GM23338 (cell line): ENCODE data around the gene CCDC174. TPM values are rescaled to one million over a fixed set of nuclear protein-coding genes. Genes with fewer than 3 reads are reported as not detected.

Experiments
- ATAC-seq: fragments of 200-7000 bp; cut with Tn5 transposase; 3 replicates; pipeline ENCODE4 v1.9.1; 2020
- DNase-seq: peaks from one replicate; pipeline ENCODE4 v3.0.0-alpha.2; 2015; ENCODE audit warnings: low spot score
- H2AFZ ChIP-seq: fragments of 200-600 bp; sonication (generic); 2 replicates; pipeline ENCODE4 v1.8.0; 2016; ENCODE audit warnings: antibody characterized with exemption, mild to moderate bottlenecking, moderate library complexity
- H3F3A ChIP-seq: fragments of 200-600 bp; sonication (generic); replicated peaks from 2 replicates; pipeline ENCODE4 v1.8.0; 2017; ENCODE audit warnings: antibody characterized with exemption, mixed run types, low read depth
- H3K27ac ChIP-seq: fragments of 200-600 bp; sonication (generic); 2 replicates; pipeline ENCODE4 v1.6.1; 2016; ENCODE audit warnings: low read depth
- H3K27me3 ChIP-seq: fragments of 200-600 bp; sonication (generic); 2 replicates; pipeline ENCODE4 v1.8.0; 2016; ENCODE audit warnings: mild to moderate bottlenecking, mixed run types, moderate library complexity; ENCODE audit not compliant: insufficient read depth
- H3K36me3 ChIP-seq: fragments of 200-600 bp; sonication (generic); 2 replicates; pipeline ENCODE4 v1.8.0; 2016; ENCODE audit warnings: mild to moderate bottlenecking; ENCODE audit not compliant: insufficient read depth
- H3K4me1 ChIP-seq: fragments of 200-600 bp; sonication (generic); 2 replicates; pipeline ENCODE4 v1.8.0; 2016; ENCODE audit warnings: mild to moderate bottlenecking, moderate library complexity; ENCODE audit not compliant: insufficient read depth
- H3K4me2 ChIP-seq: fragments of 200-600 bp; sonication (generic); 2 replicates; pipeline ENCODE4 v1.7.1; 2017; ENCODE audit warnings: mixed run types
- H3K4me3 ChIP-seq: fragments of 200-600 bp; sonication (generic); 2 replicates; pipeline ENCODE4 v1.6.1; 2016; ENCODE audit warnings: mixed run types
- H3K79me2 ChIP-seq: fragments of 200-600 bp; sonication (generic); replicated peaks from 2 replicates; pipeline ENCODE4 v1.8.0; 2017; ENCODE audit warnings: mild to moderate bottlenecking; ENCODE audit not compliant: insufficient read depth
- H3K9me2 ChIP-seq: fragments of 200-600 bp; sonication (generic); 2 replicates; pipeline ENCODE4 v1.8.0; 2017; ENCODE audit not compliant: insufficient read depth
- H4K20me1 ChIP-seq: fragments of 200-600 bp; sonication (generic); replicated peaks from 2 replicates; pipeline ENCODE4 v1.8.0; 2017; ENCODE audit warnings: mild to moderate bottlenecking; ENCODE audit not compliant: insufficient read depth
- H3K27ac Mint-ChIP-seq: 2 replicates; pipeline ENCODE4 v1.8.0; 2020; ENCODE audit warnings: inconsistent platforms, mild to moderate bottlenecking, moderate library complexity, mixed read lengths
- H3K27me3 Mint-ChIP-seq: 3 replicates; pipeline ENCODE4 v1.8.0; 2022; ENCODE audit warnings: low read depth, mild to moderate bottlenecking, moderate library complexity, mixed read lengths, inconsistent platforms; ENCODE audit not compliant: insufficient read depth, poor library complexity
- H3K36me3 Mint-ChIP-seq: 3 replicates; pipeline ENCODE4 v1.8.0; 2021; ENCODE audit warnings: low read depth, mild to moderate bottlenecking, inconsistent platforms, moderate library complexity, mixed read lengths
- H3K4me1 Mint-ChIP-seq: 3 replicates; pipeline ENCODE4 v1.8.0; 2020; ENCODE audit warnings: mild to moderate bottlenecking, inconsistent platforms, mixed read lengths
- H3K4me3 Mint-ChIP-seq: 3 replicates; pipeline ENCODE4 v1.8.0; 2021; ENCODE audit warnings: moderate library complexity, mild to moderate bottlenecking, inconsistent platforms, mixed read lengths
- H3K9me3 Mint-ChIP-seq: 3 replicates; pipeline ENCODE4 v1.8.0; 2020; ENCODE audit warnings: moderate library complexity, mild to moderate bottlenecking, inconsistent platforms, mixed read lengths
- EZH2 ChIP-seq: fragments of 200-600 bp; sonication (generic); IDR thresholded peaks from one replicate; pipeline ENCODE4 v1.8.0; 2017; ENCODE audit warnings: antibody characterized with exemption, mild to moderate bottlenecking, low read depth; ENCODE audit not compliant: unreplicated experiment
- JUNB ChIP-seq: IDR thresholded peaks from one replicate; pipeline ENCODE4 v1.6.1; 2016; ENCODE audit warnings: antibody characterized with exemption; ENCODE audit not compliant: unreplicated experiment
- NANOG ChIP-seq: IDR thresholded peaks from 2 replicates; pipeline ENCODE4 v1.6.1; 2016; ENCODE audit warnings: antibody characterized with exemption, borderline replicate concordance
- POLR2AphosphoS5 ChIP-seq: IDR thresholded peaks from 2 replicates; pipeline ENCODE4 v1.6.1; 2016; ENCODE audit warnings: antibody characterized with exemption, low read depth
- STAT1 ChIP-seq: IDR thresholded peaks from one replicate; pipeline ENCODE4 v1.6.1; 2016; ENCODE audit warnings: antibody characterized with exemption; ENCODE audit not compliant: unreplicated experiment
- ZNF114 ChIP-seq: fragments of 250-450 bp; sonication (Bioruptor Pico); IDR thresholded peaks from 2 replicates; pipeline ENCODE4 v1.5.0; 2020; ENCODE audit warnings: mild to moderate bottlenecking, moderate library complexity
- ZNF331 ChIP-seq: fragments of 250-450 bp; sonication (Bioruptor Pico); IDR thresholded peaks from 2 replicates; pipeline ENCODE4 v1.5.0; 2020; ENCODE audit warnings: low read depth, mild to moderate bottlenecking, moderate library complexity
- polyA plus RNA-seq: library from polyadenylated mRNA; unstranded; fragments of >200 nt; fragmentation: Nextera tagmentation; extraction: Ambion mirVana; gene quantifications from 2 replicates; pipeline ENCODE4 v1.2.1, GENCODE V29; 2016
- total RNA-seq: library from RNA; depleted of rRNA; stranded (reverse); fragments of >200 nt; shearing (Covaris generic); gene quantifications from 2 replicates; pipeline ENCODE4 v1.2.3, GENCODE V29; 2014
- TF ChIP-seq, protein P1 (sequence below): fragments of 250-450 bp; sonication (Bioruptor Pico); IDR thresholded peaks from 2 replicates; pipeline ENCODE4 v1.5.0; 2020; ENCODE audit warnings: mild to moderate bottlenecking, moderate library complexity
- TF ChIP-seq, protein P2 (sequence below): IDR thresholded peaks from one replicate; pipeline ENCODE4 v1.6.1; 2018; ENCODE audit warnings: antibody characterized with exemption; ENCODE audit not compliant: unreplicated experiment

CCDC174 gene
- total and polyA plus RNA-seq, 2 experiments from 2014 or later, result 11.2 to 46.3 TPM

DNA sequence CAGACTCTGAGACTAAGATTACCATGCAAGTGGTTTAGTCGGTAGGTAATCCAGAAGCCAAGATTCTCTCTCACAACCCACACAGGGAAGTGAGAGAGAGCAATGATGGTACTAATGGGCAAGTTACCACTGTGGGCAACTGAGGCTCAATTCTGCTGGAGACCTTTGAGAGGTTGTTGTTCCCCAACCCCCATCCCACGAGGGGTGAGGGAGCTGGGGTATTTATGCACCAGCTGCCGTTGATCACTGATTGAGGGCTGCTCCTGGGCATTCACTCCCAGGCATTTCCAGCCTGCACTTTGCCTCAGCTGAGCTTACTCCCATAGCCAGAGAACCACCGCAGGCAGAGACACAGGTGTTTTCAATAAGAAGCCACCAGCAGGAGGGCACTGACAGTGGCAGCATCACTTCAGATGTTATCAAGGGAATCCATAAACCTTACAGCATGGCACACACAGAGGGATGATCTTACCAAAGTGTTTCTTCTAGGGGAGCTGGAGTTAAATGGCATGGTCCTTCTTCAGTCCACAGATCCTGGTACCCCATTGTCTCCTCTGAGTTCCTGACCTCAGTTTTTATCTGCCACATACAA, 15.0 kb upstream of the CCDC174 start (continued):
- TF ChIP-seq, protein P1, sequence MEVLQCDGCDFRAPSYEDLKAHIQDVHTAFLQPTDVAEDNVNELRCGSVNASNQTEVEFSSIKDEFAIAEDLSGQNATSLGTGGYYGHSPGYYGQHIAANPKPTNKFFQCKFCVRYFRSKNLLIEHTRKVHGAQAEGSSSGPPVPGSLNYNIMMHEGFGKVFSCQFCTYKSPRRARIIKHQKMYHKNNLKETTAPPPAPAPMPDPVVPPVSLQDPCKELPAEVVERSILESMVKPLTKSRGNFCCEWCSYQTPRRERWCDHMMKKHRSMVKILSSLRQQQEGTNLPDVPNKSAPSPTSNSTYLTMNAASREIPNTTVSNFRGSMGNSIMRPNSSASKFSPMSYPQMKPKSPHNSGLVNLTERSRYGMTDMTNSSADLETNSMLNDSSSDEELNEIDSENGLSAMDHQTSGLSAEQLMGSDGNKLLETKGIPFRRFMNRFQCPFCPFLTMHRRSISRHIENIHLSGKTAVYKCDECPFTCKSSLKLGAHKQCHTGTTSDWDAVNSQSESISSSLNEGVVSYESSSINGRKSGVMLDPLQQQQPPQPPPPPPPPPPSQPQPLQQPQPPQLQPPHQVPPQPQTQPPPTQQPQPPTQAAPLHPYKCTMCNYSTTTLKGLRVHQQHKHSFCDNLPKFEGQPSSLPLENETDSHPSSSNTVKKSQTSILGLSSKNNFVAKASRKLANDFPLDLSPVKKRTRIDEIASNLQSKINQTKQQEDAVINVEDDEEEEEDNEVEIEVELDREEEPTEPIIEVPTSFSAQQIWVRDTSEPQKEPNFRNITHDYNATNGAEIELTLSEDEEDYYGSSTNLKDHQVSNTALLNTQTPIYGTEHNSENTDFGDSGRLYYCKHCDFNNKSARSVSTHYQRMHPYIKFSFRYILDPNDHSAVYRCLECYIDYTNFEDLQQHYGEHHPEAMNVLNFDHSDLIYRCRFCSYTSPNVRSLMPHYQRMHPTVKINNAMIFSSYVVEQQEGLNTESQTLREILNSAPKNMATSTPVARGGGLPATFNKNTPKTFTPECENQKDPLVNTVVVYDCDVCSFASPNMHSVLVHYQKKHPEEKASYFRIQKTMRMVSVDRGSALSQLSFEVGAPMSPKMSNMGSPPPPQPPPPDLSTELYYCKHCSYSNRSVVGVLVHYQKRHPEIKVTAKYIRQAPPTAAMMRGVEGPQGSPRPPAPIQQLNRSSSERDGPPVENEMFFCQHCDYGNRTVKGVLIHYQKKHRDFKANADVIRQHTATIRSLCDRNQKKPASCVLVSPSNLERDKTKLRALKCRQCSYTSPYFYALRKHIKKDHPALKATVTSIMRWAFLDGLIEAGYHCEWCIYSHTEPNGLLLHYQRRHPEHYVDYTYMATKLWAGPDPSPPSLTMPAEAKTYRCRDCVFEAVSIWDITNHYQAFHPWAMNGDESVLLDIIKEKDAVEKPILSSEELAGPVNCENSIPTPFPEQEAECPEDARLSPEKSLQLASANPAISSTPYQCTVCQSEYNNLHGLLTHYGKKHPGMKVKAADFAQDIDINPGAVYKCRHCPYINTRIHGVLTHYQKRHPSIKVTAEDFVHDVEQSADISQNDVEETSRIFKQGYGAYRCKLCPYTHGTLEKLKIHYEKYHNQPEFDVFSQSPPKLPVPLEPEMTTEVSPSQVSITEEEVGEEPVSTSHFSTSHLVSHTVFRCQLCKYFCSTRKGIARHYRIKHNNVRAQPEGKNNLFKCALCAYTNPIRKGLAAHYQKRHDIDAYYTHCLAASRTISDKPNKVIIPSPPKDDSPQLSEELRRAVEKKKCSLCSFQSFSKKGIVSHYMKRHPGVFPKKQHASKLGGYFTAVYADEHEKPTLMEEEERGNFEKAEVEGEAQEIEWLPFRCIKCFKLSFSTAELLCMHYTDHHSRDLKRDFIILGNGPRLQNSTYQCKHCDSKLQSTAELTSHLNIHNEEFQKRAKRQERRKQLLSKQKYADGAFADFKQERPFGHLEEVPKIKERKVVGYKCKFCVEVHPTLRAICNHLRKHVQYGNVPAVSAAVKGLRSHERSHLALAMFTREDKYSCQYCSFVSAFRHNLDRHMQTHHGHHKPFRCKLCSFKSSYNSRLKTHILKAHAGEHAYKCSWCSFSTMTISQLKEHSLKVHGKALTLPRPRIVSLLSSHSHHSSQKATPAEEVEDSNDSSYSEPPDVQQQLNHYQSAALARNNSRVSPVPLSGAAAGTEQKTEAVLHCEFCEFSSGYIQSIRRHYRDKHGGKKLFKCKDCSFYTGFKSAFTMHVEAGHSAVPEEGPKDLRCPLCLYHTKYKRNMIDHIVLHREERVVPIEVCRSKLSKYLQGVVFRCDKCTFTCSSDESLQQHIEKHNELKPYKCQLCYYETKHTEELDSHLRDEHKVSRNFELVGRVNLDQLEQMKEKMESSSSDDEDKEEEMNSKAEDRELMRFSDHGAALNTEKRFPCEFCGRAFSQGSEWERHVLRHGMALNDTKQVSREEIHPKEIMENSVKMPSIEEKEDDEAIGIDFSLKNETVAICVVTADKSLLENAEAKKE (CRISPR knock-in tag), result no peak
- TF ChIP-seq ZNF114 (CRISPR knock-in tag) (no peak), POLR2AphosphoS5 (no peak), STAT1 (no peak), EZH2 (no peak), NANOG (no peak), JUNB (no peak)

DNA sequence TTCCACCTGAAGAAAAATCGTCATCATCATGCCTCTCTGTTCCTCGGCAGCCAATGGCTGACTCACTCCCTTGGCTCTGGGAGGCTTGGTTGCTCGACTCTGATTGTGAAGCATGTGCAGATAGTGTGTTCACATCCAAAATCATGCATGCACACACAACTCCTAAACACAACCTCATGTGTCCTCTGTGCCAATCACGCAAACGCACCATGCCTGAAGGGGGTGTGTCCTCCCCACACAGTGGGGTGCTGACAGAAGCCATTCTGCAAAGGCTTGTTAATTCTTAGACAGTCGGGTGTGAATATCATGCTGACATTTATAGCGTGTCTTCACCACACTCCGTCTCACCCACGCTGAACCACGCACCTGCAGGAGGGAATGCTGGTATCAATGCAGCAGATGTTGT, 11.4 kb upstream of the CCDC174 start:
- Histone ChIP-seq H2AFZ (0 out of 2 replicates have a peak overlapping the region, but pooled peaks have one; percentile 18), H3K79me2 (no peaks in the 10 kb centered on the region), H3K4me2 (no peak overlapping the region), H3K27me3 (peaks cover 4% of the 10 kb centered on the region; the same call in 1 of the 2 replicates), H3K36me3 (no peaks in the 10 kb centered on the region), H3K27ac (no peak overlapping the region), H3K4me3 (no peak overlapping the region), H4K20me1 (no peaks in the 10 kb centered on the region), H3K9me2 (no peaks in the 10 kb centered on the region), H3K4me1 (peaks cover 6% of the 10 kb centered on the region), H3F3A (no peaks in the 10 kb centered on the region)
- peaks cover 4% of the 10 kb centered on the region; the same call in 2 of the 3 replicates for H3K4me1 Mint-ChIP-seq
- no peaks in the 10 kb centered on the region for H3K36me3 Mint-ChIP-seq
- H3K27me3 Mint-ChIP-seq, result no peaks in the 10 kb centered on the region
- no peaks in the 10 kb centered on the region for H3K9me3 Mint-ChIP-seq
- no peak overlapping the region for H3K4me3 Mint-ChIP-seq
- no peak for DNase-seq
- ATAC-seq, result no peak
- no peak overlapping the region for H3K27ac Mint-ChIP-seq
- TF ChIP-seq, protein P2, sequence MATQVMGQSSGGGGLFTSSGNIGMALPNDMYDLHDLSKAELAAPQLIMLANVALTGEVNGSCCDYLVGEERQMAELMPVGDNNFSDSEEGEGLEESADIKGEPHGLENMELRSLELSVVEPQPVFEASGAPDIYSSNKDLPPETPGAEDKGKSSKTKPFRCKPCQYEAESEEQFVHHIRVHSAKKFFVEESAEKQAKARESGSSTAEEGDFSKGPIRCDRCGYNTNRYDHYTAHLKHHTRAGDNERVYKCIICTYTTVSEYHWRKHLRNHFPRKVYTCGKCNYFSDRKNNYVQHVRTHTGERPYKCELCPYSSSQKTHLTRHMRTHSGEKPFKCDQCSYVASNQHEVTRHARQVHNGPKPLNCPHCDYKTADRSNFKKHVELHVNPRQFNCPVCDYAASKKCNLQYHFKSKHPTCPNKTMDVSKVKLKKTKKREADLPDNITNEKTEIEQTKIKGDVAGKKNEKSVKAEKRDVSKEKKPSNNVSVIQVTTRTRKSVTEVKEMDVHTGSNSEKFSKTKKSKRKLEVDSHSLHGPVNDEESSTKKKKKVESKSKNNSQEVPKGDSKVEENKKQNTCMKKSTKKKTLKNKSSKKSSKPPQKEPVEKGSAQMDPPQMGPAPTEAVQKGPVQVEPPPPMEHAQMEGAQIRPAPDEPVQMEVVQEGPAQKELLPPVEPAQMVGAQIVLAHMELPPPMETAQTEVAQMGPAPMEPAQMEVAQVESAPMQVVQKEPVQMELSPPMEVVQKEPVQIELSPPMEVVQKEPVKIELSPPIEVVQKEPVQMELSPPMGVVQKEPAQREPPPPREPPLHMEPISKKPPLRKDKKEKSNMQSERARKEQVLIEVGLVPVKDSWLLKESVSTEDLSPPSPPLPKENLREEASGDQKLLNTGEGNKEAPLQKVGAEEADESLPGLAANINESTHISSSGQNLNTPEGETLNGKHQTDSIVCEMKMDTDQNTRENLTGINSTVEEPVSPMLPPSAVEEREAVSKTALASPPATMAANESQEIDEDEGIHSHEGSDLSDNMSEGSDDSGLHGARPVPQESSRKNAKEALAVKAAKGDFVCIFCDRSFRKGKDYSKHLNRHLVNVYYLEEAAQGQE, result no peak
- TF ChIP-seq NANOG (no peak), ZNF331 (CRISPR knock-in tag) (no peak)
